B cell (primary cell): ENCODE data around the gene RPSA. TPM values are rescaled to one million over a fixed set of nuclear protein-coding genes. Genes with fewer than 3 reads are reported as not detected.

Source experiments
- ATAC-seq: fragments of 200-7000 bp; cut with Tn5 transposase; one replicate; pipeline ENCODE4 v1.10.0; 2021; ENCODE audit warnings: low read depth, mild to moderate bottlenecking, moderate number of reproducible peaks, moderate library complexity
- CTCF ChIA-PET: fragments of 350-600 bp; sonication (Branson Sonifier 250); formaldehyde crosslinking; loops from one replicate; lab custom pipeline; 2021; ENCODE audit warnings: antibody characterized with exemption, inconsistent platforms; lab: Charles Lee
- POLR2A ChIA-PET: fragments of 350-600 bp; sonication (Branson Sonifier 250); formaldehyde crosslinking; loops from one replicate; lab custom pipeline; 2021; ENCODE audit warnings: antibody characterized with exemption; lab: Charles Lee
- DNase-seq: peaks from one replicate; pipeline ENCODE4 v3.0.0; 2013
- H2AFZ ChIP-seq: 2 replicates; pipeline ENCODE4 v1.6.1; 2012; ENCODE audit warnings: mild to moderate bottlenecking, low read depth, low read length; ENCODE audit not compliant: insufficient read depth, poor library complexity, severe bottlenecking
- H3K27ac ChIP-seq, 2 donors: 1 replicate in 1 of 2; 2 replicates in 1 of 2; pipeline ENCODE4 v1.5.1; 2012 to 2013; ENCODE audit warnings: low read length in 2 of 2, mild to moderate bottlenecking in 2 of 2, moderate library complexity in 1 of 2
- H3K27me3 ChIP-seq, 4 experiments: fragments of 200-600 bp in 1 of 4; sonication (generic) in 1 of 4; replicated peaks in 1 of 4; 1 replicate in 2 of 4; 2 replicates in 2 of 4; pipeline versions ENCODE4 v1.6.1 to v1.7.0; 2013 to 2016; ENCODE audit warnings: low read length in 3 of 4, mild to moderate bottlenecking in 2 of 4, mixed read lengths in 1 of 4, moderate library complexity in 1 of 4; ENCODE audit not compliant: insufficient read depth in 4 of 4, control insufficient read depth in 3 of 4; ENCODE audit errors: control extremely low read depth in 1 of 4
- H3K36me3 ChIP-seq, 2 experiments: replicated peaks in 1 of 2; 1 replicate in 1 of 2; 2 replicates in 1 of 2; pipeline versions ENCODE4 v1.6.1 to v1.7.1; 2013; ENCODE audit warnings: low read length in 1 of 2; ENCODE audit not compliant: insufficient read depth in 2 of 2, control insufficient read depth in 1 of 2; ENCODE audit errors: control extremely low read depth in 1 of 2, extremely low read depth in 1 of 2
- H3K4me1 ChIP-seq, 2 donors: fragments of 200-600 bp in 1 of 2; sonication (generic) in 1 of 2; 1 replicate in 1 of 2; 2 replicates in 1 of 2; pipeline versions ENCODE4 v1.5.1 to v1.6.1; 2013 to 2017; ENCODE audit warnings: low read length in 2 of 2; ENCODE audit not compliant: control insufficient read depth in 2 of 2, insufficient read depth in 2 of 2
- H3K4me2 ChIP-seq: replicated peaks from 2 replicates; pipeline ENCODE3; 2012; ENCODE audit warnings: mild to moderate bottlenecking, low read depth, low read length; ENCODE audit not compliant: poor library complexity, severe bottlenecking
- H3K4me3 ChIP-seq, 5 experiments: fragments of 200-600 bp in 1 of 5; sonication (generic) in 1 of 5; 1 replicate in 3 of 5; 2 replicates in 2 of 5; pipeline versions ENCODE4 v1.5.1 to v1.7.0; 2011 to 2016; ENCODE audit warnings: low read length in 4 of 5, mild to moderate bottlenecking in 4 of 5, low read depth in 2 of 5, control low read depth in 1 of 5, moderate library complexity in 1 of 5; ENCODE audit not compliant: insufficient read depth in 1 of 5; ENCODE audit errors: control extremely low read depth in 1 of 5, extremely low read depth in 1 of 5
- H3K79me2 ChIP-seq: fragments of 200-600 bp; sonication (generic); one replicate; pipeline ENCODE4 v1.6.0; 2016; ENCODE audit warnings: low read length; ENCODE audit not compliant: control insufficient read depth, insufficient read depth
- H3K9ac ChIP-seq: fragments of 200-600 bp; sonication (generic); 2 replicates; pipeline ENCODE4 v1.6.1; 2017; ENCODE audit warnings: mild to moderate bottlenecking, low read length, moderate library complexity
- H3K9me3 ChIP-seq, 3 donors: one replicate each; pipeline versions ENCODE4 v1.6.1 to v1.7.1; 2013; ENCODE audit warnings: low read length in 2 of 3; ENCODE audit not compliant: control insufficient read depth in 2 of 3, insufficient read depth in 1 of 3; ENCODE audit errors: control extremely low read depth in 1 of 3
- H4K20me1 ChIP-seq: 2 replicates; pipeline ENCODE4 v1.6.0; 2012; ENCODE audit warnings: mild to moderate bottlenecking, low read length; ENCODE audit not compliant: insufficient read depth, control insufficient read depth, poor library complexity, severe bottlenecking
- H3K27ac Mint-ChIP-seq: one replicate; pipeline ENCODE4 v1.8.0; 2021; ENCODE audit warnings: mixed read lengths
- H3K27me3 Mint-ChIP-seq: one replicate; pipeline ENCODE4 v1.8.0; 2021; ENCODE audit warnings: mixed read lengths
- H3K4me1 Mint-ChIP-seq: one replicate; pipeline ENCODE4 v1.8.0; 2021; ENCODE audit warnings: mixed read lengths
- H3K4me3 Mint-ChIP-seq: one replicate; pipeline ENCODE4 v1.8.0; 2021; ENCODE audit warnings: mixed read lengths
- H3K9me3 Mint-ChIP-seq: one replicate; pipeline ENCODE4 v1.8.0; 2022; ENCODE audit warnings: mixed read lengths; ENCODE audit not compliant: insufficient read depth
- CTCF ChIP-seq: fragments of 200-600 bp; IDR thresholded peaks from one replicate; pipeline ENCODE4 v1.8.0; 2022; ENCODE audit warnings: antibody characterized with exemption, mild to moderate bottlenecking
- EZH2 ChIP-seq: IDR thresholded peaks from 2 replicates; pipeline ENCODE4 v1.6.1; 2012; ENCODE audit warnings: borderline replicate concordance, low read depth, mild to moderate bottlenecking, moderate library complexity, low read length; ENCODE audit not compliant: insufficient read depth, poor library complexity, severe bottlenecking
- WGBS: methylation state at CpG from one replicate; pipeline ENCODE4 v1.1.5; 2013; ENCODE audit warnings: missing lambda C conversion rate; ENCODE audit not compliant: insufficient coverage; 5-methylcytosine and 5-hydroxymethylcytosine counted together
- intact Hi-C: fragments of 100-400 bp; cut with micrococcal nuclease; formaldehyde crosslinking; loops from one replicate; pipeline ENCODE4 v1.10.0; 2022
- polyA plus RNA-seq: library from polyadenylated mRNA; depleted of rRNA; stranded (reverse); fragments of >200 nt; gene quantifications from 2 replicates; pipeline ENCODE4 v1.2.3, GENCODE V29; 2012
- total RNA-seq, 2 donors: library from RNA; stranded (reverse); fragments of 120-200 nt in 1 of 2; gene quantifications; 1 replicate in 1 of 2; 2 replicates in 1 of 2; pipeline versions ENCODE4 v1.2.3 to v1.2.4, GENCODE V29; 2013 to 2022

RPSA gene
- total and polyA plus RNA-seq, 2 donors (not counting 1 experiment from before 2014, with no cell fraction given), result 1,460 to 2,522 TPM

GRCh38 chr3:39358333-39358732, 48.2 kb upstream of the RPSA start:
- no peak overlapping the region for H3K4me3 ChIP-seq
- CTCF ChIA-PET, result no interaction called here
- H3K9ac ChIP-seq, result no peak overlapping the region
- no peaks in the 10 kb centered on the region for H3K36me3 ChIP-seq
- no peaks in the 10 kb centered on the region for H3K27me3 ChIP-seq
- H3K4me2 ChIP-seq, result no peak overlapping the region
- H3K4me3 Mint-ChIP-seq, result no peak overlapping the region
- no peak for DNase-seq
- TF ChIP-seq EZH2 (no peak), CTCF (no peak)
- peaks cover 6% of the 10 kb centered on the region for H3K4me1 Mint-ChIP-seq
- intact Hi-C loops, result no loop called here
- peaks cover 3 to 4% of the 10 kb centered on the region in 2 donors for H3K4me1 ChIP-seq
- no peak overlapping the region for H2AFZ ChIP-seq
- H3K27ac Mint-ChIP-seq, result no peak overlapping the region
- no peaks in the 10 kb centered on the region for H3K79me2 ChIP-seq
- no peak for ATAC-seq
- no peaks in the 10 kb centered on the region for H3K27me3 Mint-ChIP-seq
- POLR2A ChIA-PET, result no interaction called here
- no peaks in the 10 kb centered on the region for H3K9me3 Mint-ChIP-seq
- H3K27ac ChIP-seq, result no peak overlapping the region
- H4K20me1 ChIP-seq, result no peaks in the 10 kb centered on the region
- 93% methylated on average over 2 of the region's 3 CpGs for WGBS
- H3K9me3 ChIP-seq, result no peaks in the 10 kb centered on the region

- Histone ChIP-seq H3K4me1 (peaks cover 3 to 4% of the 10 kb centered on the region in 2 donors), H3K9ac (no peak overlapping the region), H3K9me3 (no peaks in the 10 kb centered on the region), H3K79me2 (no peaks in the 10 kb centered on the region), H3K27me3 (no peaks in the 10 kb centered on the region), H4K20me1 (no peaks in the 10 kb centered on the region), H3K4me3 (no peak overlapping the region), H3K4me2 (no peak overlapping the region), H2AFZ (no peak overlapping the region), H3K27ac (no peak overlapping the region), H3K36me3 (no peaks in the 10 kb centered on the region)
- 57% methylated on average over 6 of the region's 8 CpGs for WGBS
- ATAC-seq (no peak), DNase-seq (no peak)
- ChIA-PET POLR2A (no interaction called here), CTCF (interaction anchor here (1.1 kb wide), 1 partner anchor 86 kb away, joined by 4 read pairs; no protein-coding TSS in a partner anchor)
- Mint-ChIP-seq H3K27me3 (no peaks in the 10 kb centered on the region), H3K27ac (no peak overlapping the region), H3K4me3 (no peak overlapping the region), H3K4me1 (peaks cover 6% of the 10 kb centered on the region), H3K9me3 (no peaks in the 10 kb centered on the region)
- intact Hi-C loops, result no loop called here
- TF ChIP-seq CTCF (no peak), EZH2 (no peak)
Observed at GRCh38 chr3:39361252-39361927, 45.1 kb upstream of the RPSA start.
